ENCODE results near the gene SLIT3. TPM values are rescaled to one million over a fixed set of nuclear protein-coding genes. Genes with fewer than 3 reads are reported as not detected.

Gene SLIT3
- total RNA-seq, 2 experiments from 2014 or later = 0.15 TPM; not detected in 1

GRCh38 chr5:169294621-169295020 lies 6.3 kb downstream of the SLIT3 start:
- no peak overlapping the region for H3K27ac Mint-ChIP-seq
- ChIA-PET CTCF (interaction anchor here (1.1 kb wide), 1 partner anchor 11 kb away, joined by 3 read pairs; no protein-coding TSS in a partner anchor), POLR2A (no interaction called here)
- H3K4me1 Mint-ChIP-seq = no peaks in the 10 kb centered on the region
- H3K4me3 Mint-ChIP-seq = no peak overlapping the region
- H3K36me3 Mint-ChIP-seq (ENCODE audit: low read depth) = no peaks in the 10 kb centered on the region
- no peaks in the 10 kb centered on the region for H3K9me3 Mint-ChIP-seq
- no peak for DNase-seq
- peaks cover 17% of the 10 kb centered on the region for H3K27me3 Mint-ChIP-seq

GRCh38 chr5:169291877-169292276 lies 9.1 kb downstream of the SLIT3 start:
- CTCF ChIA-PET = no interaction called here

GRCh38 chr5:169290895-169291294 lies 10.0 kb downstream of the SLIT3 start:
- Mint-ChIP-seq H3K9me3 (no peaks in the 10 kb centered on the region), H3K36me3 (ENCODE audit: low read depth) (no peaks in the 10 kb centered on the region), H3K4me3 (no peak overlapping the region), H3K27ac (no peak overlapping the region), H3K27me3 (no peaks in the 10 kb centered on the region), H3K4me1 (no peaks in the 10 kb centered on the region)
- POLR2A ChIA-PET = no interaction called here
- CTCF ChIA-PET = no interaction called here
- no peak for DNase-seq

More at GRCh38 chr5:169291877-169292276, 9.1 kb downstream of the SLIT3 start:
- no peaks in the 10 kb centered on the region for H3K9me3 Mint-ChIP-seq
- no peaks in the 10 kb centered on the region for H3K36me3 Mint-ChIP-seq (ENCODE audit: low read depth)
- H3K27ac Mint-ChIP-seq = no peak overlapping the region
- H3K27me3 Mint-ChIP-seq = no peaks in the 10 kb centered on the region
- DNase-seq = no peak
- POLR2A ChIA-PET = no interaction called here
- no peaks in the 10 kb centered on the region for H3K4me1 Mint-ChIP-seq
- no peak overlapping the region for H3K4me3 Mint-ChIP-seq

GRCh38 chr5:169289520-169289919 lies 11.4 kb downstream of the SLIT3 start:
- no peaks in the 10 kb centered on the region for H3K27me3 Mint-ChIP-seq
- ChIA-PET POLR2A (no interaction called here), CTCF (no interaction called here)
- DNase-seq = no peak
- no peak overlapping the region for H3K27ac Mint-ChIP-seq
- no peaks in the 10 kb centered on the region for H3K9me3 Mint-ChIP-seq
- H3K4me3 Mint-ChIP-seq = no peak overlapping the region
- no peaks in the 10 kb centered on the region for H3K36me3 Mint-ChIP-seq (ENCODE audit: low read depth)
- H3K4me1 Mint-ChIP-seq = no peaks in the 10 kb centered on the region

- CTCF ChIA-PET = no interaction called here
- no peaks in the 10 kb centered on the region for H3K27me3 Mint-ChIP-seq
- POLR2A ChIA-PET = no interaction called here
- DNase-seq = no peak
- no peak overlapping the region for H3K27ac Mint-ChIP-seq
- H3K36me3 Mint-ChIP-seq (ENCODE audit: low read depth) = no peaks in the 10 kb centered on the region
- no peak overlapping the region for H3K4me3 Mint-ChIP-seq
- H3K4me1 Mint-ChIP-seq = no peaks in the 10 kb centered on the region
- H3K9me3 Mint-ChIP-seq = no peaks in the 10 kb centered on the region
Observed at GRCh38 chr5:169288066-169288930, 12.6 kb downstream of the SLIT3 start.

GRCh38 chr5:169287529-169287928 lies 13.4 kb downstream of the SLIT3 start:
- H3K27me3 Mint-ChIP-seq = no peaks in the 10 kb centered on the region
- H3K4me3 Mint-ChIP-seq = no peak overlapping the region
- no peak overlapping the region for H3K27ac Mint-ChIP-seq
- DNase-seq = no peak
- no peaks in the 10 kb centered on the region for H3K9me3 Mint-ChIP-seq
- H3K36me3 Mint-ChIP-seq (ENCODE audit: low read depth) = no peaks in the 10 kb centered on the region
- H3K4me1 Mint-ChIP-seq = no peaks in the 10 kb centered on the region
- CTCF ChIA-PET = no interaction called here
- POLR2A ChIA-PET = no interaction called here

GRCh38 chr5:169286572-169287300 lies 14.2 kb downstream of the SLIT3 start:
- Mint-ChIP-seq H3K9me3 (no peaks in the 10 kb centered on the region), H3K27me3 (no peaks in the 10 kb centered on the region), H3K27ac (no peak overlapping the region), H3K4me3 (no peak overlapping the region), H3K4me1 (no peaks in the 10 kb centered on the region), H3K36me3 (ENCODE audit: low read depth) (no peaks in the 10 kb centered on the region)
- ChIA-PET CTCF (no interaction called here), POLR2A (no interaction called here)
- DNase-seq = no peak

GRCh38 chr5:169283887-169284286 lies 17.1 kb downstream of the SLIT3 start:
- no peaks in the 10 kb centered on the region for H3K9me3 Mint-ChIP-seq
- no peak for DNase-seq
- CTCF ChIA-PET = no interaction called here
- no peaks in the 10 kb centered on the region for H3K36me3 Mint-ChIP-seq (ENCODE audit: low read depth)
- no peak overlapping the region for H3K4me3 Mint-ChIP-seq
- POLR2A ChIA-PET = no interaction called here
- no peaks in the 10 kb centered on the region for H3K27me3 Mint-ChIP-seq
- no peaks in the 10 kb centered on the region for H3K4me1 Mint-ChIP-seq
- H3K27ac Mint-ChIP-seq = no peak overlapping the region

- no peaks in the 10 kb centered on the region for H3K36me3 Mint-ChIP-seq (ENCODE audit: low read depth)
- no peak overlapping the region for H3K27ac Mint-ChIP-seq
- no peaks in the 10 kb centered on the region for H3K27me3 Mint-ChIP-seq
- no peaks in the 10 kb centered on the region for H3K4me1 Mint-ChIP-seq
- ChIA-PET CTCF (no interaction called here), POLR2A (no interaction called here)
- no peak overlapping the region for H3K4me3 Mint-ChIP-seq
- H3K9me3 Mint-ChIP-seq = no peaks in the 10 kb centered on the region
- no peak for DNase-seq
Observed at GRCh38 chr5:169281625-169282024, 19.3 kb downstream of the SLIT3 start.

- ChIA-PET POLR2A (no interaction called here), CTCF (no interaction called here)
- no peaks in the 10 kb centered on the region for H3K9me3 Mint-ChIP-seq
- no peak overlapping the region for H3K4me3 Mint-ChIP-seq
- no peaks in the 10 kb centered on the region for H3K27me3 Mint-ChIP-seq
- DNase-seq = no peak
- H3K4me1 Mint-ChIP-seq = no peaks in the 10 kb centered on the region
- H3K36me3 Mint-ChIP-seq (ENCODE audit: low read depth) = no peaks in the 10 kb centered on the region
- H3K27ac Mint-ChIP-seq = no peak overlapping the region
Observed at GRCh38 chr5:169280696-169281095, 20.2 kb downstream of the SLIT3 start.

- no peaks in the 10 kb centered on the region for H3K36me3 Mint-ChIP-seq (ENCODE audit: low read depth)
Observed at GRCh38 chr5:169280286-169280685, 20.7 kb downstream of the SLIT3 start.

GRCh38 chr5:169279125-169279524 lies 21.8 kb downstream of the SLIT3 start:
- ChIA-PET POLR2A (no interaction called here), CTCF (interaction anchor here (0.6 kb wide), 1 partner anchor 1156 kb away, joined by 4 read pairs; no protein-coding TSS in a partner anchor)
- no peaks in the 10 kb centered on the region for H3K27me3 Mint-ChIP-seq
- H3K9me3 Mint-ChIP-seq = no peaks in the 10 kb centered on the region
- H3K4me1 Mint-ChIP-seq = no peaks in the 10 kb centered on the region
- no peak overlapping the region for H3K27ac Mint-ChIP-seq
- no peak overlapping the region for H3K4me3 Mint-ChIP-seq
- no peaks in the 10 kb centered on the region for H3K36me3 Mint-ChIP-seq (ENCODE audit: low read depth)
- no peak for DNase-seq

More at GRCh38 chr5:169280286-169280685, 20.7 kb downstream of the SLIT3 start:
- H3K4me3 Mint-ChIP-seq = no peak overlapping the region
- ChIA-PET CTCF (no interaction called here), POLR2A (no interaction called here)
- no peaks in the 10 kb centered on the region for H3K27me3 Mint-ChIP-seq
- no peak overlapping the region for H3K27ac Mint-ChIP-seq
- H3K4me1 Mint-ChIP-seq = no peaks in the 10 kb centered on the region
- no peak for DNase-seq
- H3K9me3 Mint-ChIP-seq = no peaks in the 10 kb centered on the region

GRCh38 chr5:169273881-169274280 lies 27.1 kb downstream of the SLIT3 start:
- H3K27ac Mint-ChIP-seq = no peak overlapping the region
- POLR2A ChIA-PET = no interaction called here
- H3K36me3 Mint-ChIP-seq (ENCODE audit: low read depth) = no peaks in the 10 kb centered on the region
- no peak for DNase-seq
- no peaks in the 10 kb centered on the region for H3K27me3 Mint-ChIP-seq
- CTCF ChIA-PET = no interaction called here
- no peaks in the 10 kb centered on the region for H3K4me1 Mint-ChIP-seq
- no peaks in the 10 kb centered on the region for H3K9me3 Mint-ChIP-seq
- no peak overlapping the region for H3K4me3 Mint-ChIP-seq
